Activated CD4-positive, alpha-beta T cell treated with anti-CD3 and anti-CD28 coated beads, Interleukin-2, Interleukin-4, amounts not matched to agents 100 ng/mL and 50 ng/mL, durations not matched to agents 16 hours and 8 hours (primary cell): ENCODE results near the gene GPC5.

Experiments used
- DNase-seq: peaks from one replicate; pipeline ENCODE4 v3.0.0-alpha.2; 2020; ENCODE audit warnings: low spot score

Gene GPC5

DNA sequence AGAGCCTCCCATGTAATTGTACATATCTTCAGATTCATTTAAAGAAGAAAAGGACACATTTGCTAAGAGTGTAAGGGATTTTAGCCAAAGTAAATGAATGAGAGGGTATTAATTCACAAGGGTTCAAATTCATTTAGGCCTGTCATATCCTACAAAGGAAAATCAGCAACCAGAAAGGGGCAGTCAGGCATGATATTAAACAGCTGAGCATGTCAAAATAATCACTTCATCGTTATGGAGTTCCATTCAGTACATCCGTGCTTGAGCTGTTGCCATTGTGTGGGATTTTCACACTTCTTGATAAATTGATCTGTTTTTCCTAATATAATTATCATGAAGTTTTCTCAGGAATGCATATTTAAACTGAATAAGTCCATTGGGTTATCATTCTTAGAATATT, 567.1 kb downstream of the GPC5 start:
- DNase-seq: no peak

- DNase-seq: no peak
These were observed 580.1 kb downstream of the GPC5 start for GRCh38 chr13:91978571-91978970.

- no peak for DNase-seq
These were observed 588.5 kb downstream of the GPC5 start for GRCh38 chr13:91986761-91987483.

GRCh38 chr13:91988331-91988730, 589.9 kb downstream of the GPC5 start:
- DNase-seq: no peak

DNA sequence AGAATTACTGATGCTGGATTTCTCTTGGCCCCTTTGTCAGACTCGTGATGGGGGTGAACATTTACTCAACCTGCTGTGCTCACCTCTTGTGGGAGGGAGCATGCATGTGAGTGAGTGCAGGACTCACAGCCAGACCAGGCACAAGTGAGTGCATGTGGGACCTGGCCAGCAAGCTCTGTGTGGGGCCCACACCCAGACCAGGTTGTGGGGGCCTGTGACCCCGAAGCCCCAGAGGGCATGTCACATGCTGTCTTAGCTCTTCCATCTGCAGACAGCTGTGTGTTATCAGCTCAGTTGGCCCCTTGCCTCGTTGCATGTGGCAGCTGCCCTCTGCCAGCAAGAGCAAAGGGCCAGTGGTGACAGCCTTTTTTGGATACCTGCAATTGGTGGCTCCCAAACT, 614.4 kb downstream of the GPC5 start:
- no peak for DNase-seq

GRCh38 chr13:92017737-92018136, 619.3 kb downstream of the GPC5 start:
- no peak for DNase-seq

- DNase-seq: no peak
These were observed 630.3 kb downstream of the GPC5 start for GRCh38 chr13:92028695-92029094.

GRCh38 chr13:92029641-92030040, 631.2 kb downstream of the GPC5 start:
- no peak for DNase-seq

DNA sequence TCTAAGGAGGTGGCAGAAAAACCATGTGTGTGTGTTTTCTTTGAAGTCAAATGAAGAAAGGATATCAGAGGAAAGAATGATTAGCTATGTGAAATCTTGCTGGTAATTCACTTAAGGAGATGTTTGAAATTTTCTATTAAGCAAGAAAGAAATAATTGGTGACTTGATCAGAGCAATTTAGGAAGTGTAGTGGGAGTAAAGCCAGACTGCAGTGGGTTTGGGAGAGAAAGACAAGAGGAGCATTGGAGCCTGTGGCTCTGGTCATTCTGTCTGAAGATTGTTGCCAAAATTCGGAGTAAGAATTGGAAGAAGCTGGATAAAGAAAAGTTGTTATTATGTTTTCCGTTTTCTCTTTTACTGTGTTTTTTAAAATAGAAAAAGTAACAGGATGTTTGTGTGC, 640.5 kb downstream of the GPC5 start:
- no peak for DNase-seq

DNA sequence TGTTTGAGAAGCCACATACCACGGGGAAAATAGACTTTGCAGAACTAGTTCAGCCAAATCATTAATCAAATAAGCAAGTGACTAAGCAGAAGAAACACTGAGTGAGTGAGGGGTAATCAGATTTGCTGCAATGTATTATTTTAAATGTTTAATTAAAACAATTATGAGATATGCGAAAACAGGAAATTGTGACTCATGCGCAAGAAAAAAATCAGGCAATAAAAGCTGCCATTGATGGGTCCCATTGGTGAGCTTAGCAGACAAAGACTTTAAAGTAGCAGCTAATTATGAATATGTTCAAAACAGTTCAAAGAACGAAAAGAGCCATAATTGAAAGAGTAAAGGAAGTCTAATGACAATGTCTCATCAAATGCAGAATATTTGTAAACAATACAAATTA, 644.1 kb downstream of the GPC5 start:
- DNase-seq: no peak

DNA sequence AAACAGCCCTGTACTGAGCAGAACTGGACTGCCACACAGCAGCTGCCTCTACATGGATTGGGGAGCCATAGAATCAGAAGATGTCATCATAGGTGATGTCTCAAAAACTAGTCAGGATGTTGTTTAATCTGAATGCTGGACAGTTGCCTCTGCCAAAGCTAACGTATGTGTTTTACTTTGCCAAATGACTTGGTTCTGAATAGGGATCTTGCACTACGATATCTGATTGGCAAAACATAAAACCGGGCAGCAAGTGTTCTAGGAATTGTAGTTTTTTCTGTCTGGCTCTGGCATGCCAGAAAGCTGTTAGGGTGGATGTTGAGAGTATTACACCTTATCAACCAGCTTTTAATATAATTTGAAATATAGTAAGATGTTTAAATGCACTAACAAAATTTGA, 645.9 kb downstream of the GPC5 start:
- no peak for DNase-seq

DNA sequence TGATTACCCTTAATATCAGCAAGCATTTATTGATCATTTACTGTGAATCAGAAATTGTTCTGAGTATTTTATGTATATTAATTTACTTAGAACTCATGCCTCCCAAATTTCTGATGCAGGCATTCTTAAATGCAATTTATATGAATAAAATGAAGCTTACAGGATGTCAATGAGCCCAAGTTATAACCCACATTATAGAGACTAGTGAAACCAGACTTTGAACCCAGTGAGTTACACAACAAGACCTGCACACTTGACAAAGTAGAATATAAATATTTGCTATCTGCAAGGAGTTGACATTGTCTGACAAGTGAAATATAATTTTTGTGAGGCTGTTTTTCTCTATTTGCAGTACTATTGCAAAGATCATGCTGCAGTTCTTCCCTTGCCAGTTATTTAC, 656.0 kb downstream of the GPC5 start:
- no peak for DNase-seq

- DNase-seq: no peak
These were observed 676.2 kb downstream of the GPC5 start for GRCh38 chr13:92074658-92075057.

DNA sequence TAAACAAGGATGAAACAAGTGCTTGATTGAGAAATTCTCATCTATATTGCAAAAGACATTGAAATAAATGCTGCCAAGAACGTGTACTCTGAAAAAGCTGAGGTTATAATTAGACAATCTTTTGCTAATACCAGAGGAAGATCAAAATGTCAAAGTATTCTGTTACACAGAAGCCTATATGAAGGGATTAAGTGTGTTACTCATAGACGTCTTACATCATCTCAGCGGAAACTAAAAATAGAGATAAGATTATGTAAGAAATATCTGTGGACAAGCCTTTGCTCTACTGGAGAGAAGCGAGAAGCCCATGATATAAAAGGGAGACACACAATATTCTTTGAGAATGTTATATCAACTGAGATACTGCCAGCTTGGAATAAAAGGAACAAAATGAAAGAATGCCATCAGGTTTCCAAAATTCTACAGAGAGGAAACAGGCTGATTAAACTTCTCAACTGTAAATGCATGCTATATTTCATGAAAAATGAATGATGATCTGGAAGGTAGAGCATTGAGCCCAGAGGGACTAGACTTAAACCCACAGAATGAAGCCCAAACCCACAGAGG, 699.0 kb downstream of the GPC5 start:
- no peak for DNase-seq

GRCh38 chr13:92101801-92102200, 703.4 kb downstream of the GPC5 start:
- no peak for DNase-seq

DNA sequence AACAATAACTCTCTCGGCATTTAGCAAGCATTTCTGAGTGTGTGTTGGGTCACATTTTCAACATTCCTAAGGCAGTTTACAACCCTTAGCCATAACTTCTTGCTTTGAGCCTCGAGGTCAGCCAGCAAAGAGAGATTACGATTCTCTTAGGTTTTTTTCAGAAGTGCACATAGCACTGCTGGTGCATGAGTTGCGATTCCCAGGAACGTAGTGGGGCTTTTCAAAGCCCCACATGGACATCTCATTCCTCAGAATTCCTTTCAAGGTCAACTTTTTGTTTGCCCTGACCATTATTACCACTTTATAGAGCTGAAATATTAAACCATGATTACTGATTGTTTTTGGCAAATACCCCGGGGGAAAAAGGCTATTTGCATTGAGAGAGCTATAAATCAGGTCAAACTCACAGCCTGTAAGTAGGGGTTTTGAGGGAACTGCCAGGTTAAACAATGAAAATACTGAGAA, 705.3 kb downstream of the GPC5 start:
- DNase-seq: no peak

DNA sequence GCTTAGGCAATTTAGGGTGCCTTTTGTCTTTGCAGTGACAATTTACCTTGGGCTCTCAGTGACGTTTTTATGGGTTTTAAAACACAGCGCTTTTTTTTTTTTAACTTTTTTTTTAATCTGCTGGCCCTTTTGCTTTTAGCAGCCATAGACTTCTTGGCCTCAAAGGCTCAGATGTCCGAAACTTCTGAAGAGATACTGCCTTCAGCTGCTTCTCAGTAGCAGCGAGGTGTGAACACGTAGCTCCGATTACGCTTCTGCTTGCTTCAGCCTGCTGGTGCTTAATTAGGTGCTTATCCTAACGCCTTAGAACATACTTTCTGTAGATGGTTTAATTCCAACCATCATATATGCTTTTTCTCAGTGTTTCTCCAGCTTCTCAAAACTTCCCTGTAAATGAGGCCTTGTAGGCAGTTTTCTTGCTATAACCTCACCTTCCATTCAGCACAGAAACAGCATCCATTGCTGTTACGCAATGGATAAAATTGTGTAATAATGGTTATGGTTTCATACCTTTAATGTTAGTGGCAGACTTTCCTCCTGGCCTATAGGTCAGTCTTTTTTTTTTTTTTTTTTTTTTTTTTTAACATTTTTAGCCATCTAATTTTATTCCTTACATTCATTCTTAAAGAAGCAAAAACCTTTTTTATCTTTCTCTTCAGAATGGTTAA, 723.9 kb downstream of the GPC5 start:
- no peak for DNase-seq

- DNase-seq: no peak
These were observed 728.0 kb downstream of the GPC5 start for GRCh38 chr13:92126399-92126798.

DNA sequence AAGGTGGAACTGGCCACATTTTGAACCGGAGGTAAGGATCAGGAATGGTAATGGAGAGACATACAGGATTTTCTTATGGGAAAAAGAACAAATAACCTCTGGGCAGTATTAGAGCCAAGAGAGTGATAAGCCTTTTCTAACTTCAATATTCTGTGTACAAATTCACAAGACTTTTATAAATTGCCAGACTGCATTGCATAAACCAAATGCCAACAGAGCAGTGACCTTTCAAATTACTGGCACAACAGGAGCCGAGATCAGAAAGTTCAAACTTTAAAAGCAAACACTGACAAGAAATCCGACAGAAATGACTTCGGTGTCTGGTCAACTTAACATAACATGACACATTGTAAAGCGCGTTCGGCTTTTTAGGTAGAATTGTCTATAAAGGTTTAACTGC, 737.1 kb downstream of the GPC5 start:
- DNase-seq: no peak

GRCh38 chr13:92136449-92137155, 738.2 kb downstream of the GPC5 start:
- no peak for DNase-seq

- DNase-seq: no peak
These were observed 739.1 kb downstream of the GPC5 start for GRCh38 chr13:92137520-92137919.

GRCh38 chr13:92143766-92144165, 745.3 kb downstream of the GPC5 start:
- DNase-seq: no peak

- DNase-seq: no peak
These were observed 752.2 kb downstream of the GPC5 start for GRCh38 chr13:92150606-92151005.
